Measurements from ENCODE around the gene ALMS1. TPM values are rescaled to one million over a fixed set of nuclear protein-coding genes. Genes with fewer than 3 reads are reported as not detected.

Gene ALMS1
- polyA plus RNA-seq, 3 donors, result 0.55 to 5.2 (median 0.64) TPM

DNA sequence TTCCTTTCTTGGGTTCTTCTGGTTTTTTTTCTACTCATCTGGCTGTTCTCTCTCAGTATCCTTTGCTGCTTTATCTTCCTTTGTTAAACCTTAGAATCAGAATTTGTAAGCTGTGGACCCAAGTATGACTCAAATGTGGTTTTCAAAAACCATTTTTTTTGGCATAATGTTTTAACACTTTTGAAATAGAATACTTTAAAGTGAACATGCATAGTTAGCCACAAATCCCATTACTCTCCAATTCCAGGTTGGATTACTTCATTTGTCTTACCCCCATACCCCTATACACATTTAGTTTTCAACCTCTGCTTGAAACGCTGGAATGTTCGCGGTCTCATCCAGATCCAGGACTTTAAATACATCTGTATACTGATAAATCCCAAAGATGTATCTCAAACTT, 29.1 kb downstream of the ALMS1 start:
- Histone ChIP-seq H3K4me2 (replicated peaks; ENCODE audit: extremely low read depth, low read length, poor library complexity, severe bottlenecking) (no peak overlapping the region), H2AFZ (ENCODE audit: insufficient read depth, low read depth, low read length, poor library complexity, severe bottlenecking) (no peak overlapping the region), H3K36me3 (replicated peaks in 1 of 2; ENCODE audit: control insufficient read depth in 1 of 2, insufficient read depth in 2 of 2, low read length in 2 of 2) (peaks cover 0 to 14% of the 10 kb centered on the region in 2 donors), H3K27me3 (ENCODE audit: control insufficient read depth in 2 of 2, insufficient read depth in 2 of 2, low read length in 2 of 2) (no peaks in the 10 kb centered on the region), H3K9ac (ENCODE audit: insufficient read depth, low read length, poor library complexity, severe bottlenecking) (no peak overlapping the region), H3K79me2 (ENCODE audit: insufficient read depth, low read length) (no peaks in the 10 kb centered on the region), H3K4me3 (replicated peaks in 1 of 3; ENCODE audit: low read depth in 2 of 3, low read length in 3 of 3) (no peak overlapping the region), H3K4me1 (ENCODE audit: control insufficient read depth in 1 of 2, insufficient read depth in 2 of 2, low read length in 2 of 2) (no peaks in the 10 kb centered on the region), H4K20me1 (ENCODE audit: insufficient read depth, low read length) (no peaks in the 10 kb centered on the region), H3K9me3 (replicated peaks in 1 of 2; ENCODE audit: control insufficient read depth in 1 of 2, insufficient read depth in 1 of 2, low read length in 2 of 2) (no peaks in the 10 kb centered on the region), H3K27ac (ENCODE audit: low read depth in 1 of 2, low read length in 2 of 2) (no peak overlapping the region)
- H3K27ac Mint-ChIP-seq, result no peak overlapping the region
- intact Hi-C loops (cut with micrococcal nuclease), result no loop called here
- no peaks in the 10 kb centered on the region for H3K27me3 Mint-ChIP-seq (ENCODE audit: low read depth in 3 of 3)
- peaks cover 0 to 5% (median 2%) of the 10 kb centered on the region in 7 donors for H3K9me3 Mint-ChIP-seq
- H3K4me1 Mint-ChIP-seq, result peaks cover 1% of the 10 kb centered on the region
- no peak for DNase-seq
- no CpG with 5 or more reads among the region's 3 CpGs for WGBS (ENCODE audit: insufficient coverage)
- peaks cover 4 to 7% of the 10 kb centered on the region in 2 donors for H3K36me3 Mint-ChIP-seq
- TF ChIP-seq, protein P1, sequence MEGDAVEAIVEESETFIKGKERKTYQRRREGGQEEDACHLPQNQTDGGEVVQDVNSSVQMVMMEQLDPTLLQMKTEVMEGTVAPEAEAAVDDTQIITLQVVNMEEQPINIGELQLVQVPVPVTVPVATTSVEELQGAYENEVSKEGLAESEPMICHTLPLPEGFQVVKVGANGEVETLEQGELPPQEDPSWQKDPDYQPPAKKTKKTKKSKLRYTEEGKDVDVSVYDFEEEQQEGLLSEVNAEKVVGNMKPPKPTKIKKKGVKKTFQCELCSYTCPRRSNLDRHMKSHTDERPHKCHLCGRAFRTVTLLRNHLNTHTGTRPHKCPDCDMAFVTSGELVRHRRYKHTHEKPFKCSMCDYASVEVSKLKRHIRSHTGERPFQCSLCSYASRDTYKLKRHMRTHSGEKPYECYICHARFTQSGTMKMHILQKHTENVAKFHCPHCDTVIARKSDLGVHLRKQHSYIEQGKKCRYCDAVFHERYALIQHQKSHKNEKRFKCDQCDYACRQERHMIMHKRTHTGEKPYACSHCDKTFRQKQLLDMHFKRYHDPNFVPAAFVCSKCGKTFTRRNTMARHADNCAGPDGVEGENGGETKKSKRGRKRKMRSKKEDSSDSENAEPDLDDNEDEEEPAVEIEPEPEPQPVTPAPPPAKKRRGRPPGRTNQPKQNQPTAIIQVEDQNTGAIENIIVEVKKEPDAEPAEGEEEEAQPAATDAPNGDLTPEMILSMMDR (IDR thresholded peaks at IDR 0.05), result no peak
- H3K4me3 Mint-ChIP-seq, result no peak overlapping the region

DNA sequence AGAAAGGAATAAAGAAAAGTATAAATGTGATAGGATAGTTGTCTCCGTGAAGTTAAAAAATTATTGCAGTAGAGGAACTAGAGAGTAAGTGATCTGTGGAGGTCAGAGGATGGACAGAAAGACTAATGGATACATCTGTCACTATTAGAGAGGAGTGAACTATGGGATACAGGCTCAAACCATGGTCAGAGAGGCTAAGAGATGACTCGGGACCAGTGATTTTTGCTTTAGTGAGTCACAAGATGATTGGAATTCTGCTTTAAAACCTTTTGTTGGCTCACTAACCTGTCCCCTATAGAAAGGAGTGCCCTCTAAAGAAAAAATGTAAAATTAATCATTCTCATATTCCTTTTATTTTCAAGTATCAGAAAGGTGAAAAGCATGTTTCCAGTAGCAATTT, 30.3 kb downstream of the ALMS1 start:
- H2AFZ ChIP-seq (ENCODE audit: insufficient read depth, low read depth, low read length, poor library complexity, severe bottlenecking), result no peak overlapping the region
- H3K4me3 Mint-ChIP-seq, result no peak overlapping the region
- no peaks in the 10 kb centered on the region for H3K27me3 ChIP-seq (ENCODE audit: control insufficient read depth in 2 of 2, insufficient read depth in 2 of 2, low read length in 2 of 2)
- TF ChIP-seq, protein P1 (IDR thresholded peaks at IDR 0.05), result no peak
- H3K36me3 Mint-ChIP-seq, result peaks cover 0 to 6% of the 10 kb centered on the region in 2 donors
- H3K36me3 ChIP-seq (replicated peaks in 1 of 2; ENCODE audit: control insufficient read depth in 1 of 2, insufficient read depth in 2 of 2, low read length in 2 of 2), result peaks cover 0 to 10% of the 10 kb centered on the region in 2 donors
- no peaks in the 10 kb centered on the region for H4K20me1 ChIP-seq (ENCODE audit: insufficient read depth, low read length)
- H3K9me3 Mint-ChIP-seq, result peaks cover 0 to 2% (median 0%) of the 10 kb centered on the region in 7 donors
- H3K4me1 Mint-ChIP-seq, result peaks cover 1% of the 10 kb centered on the region
- H3K9ac ChIP-seq (ENCODE audit: insufficient read depth, low read length, poor library complexity, severe bottlenecking), result no peak overlapping the region
- H3K27ac Mint-ChIP-seq, result no peak overlapping the region
- H3K79me2 ChIP-seq (ENCODE audit: insufficient read depth, low read length), result no peaks in the 10 kb centered on the region
- intact Hi-C loops (cut with micrococcal nuclease), result no loop called here
- H3K27me3 Mint-ChIP-seq (ENCODE audit: low read depth in 3 of 3), result no peaks in the 10 kb centered on the region
- no peaks in the 10 kb centered on the region for H3K9me3 ChIP-seq (replicated peaks in 1 of 2; ENCODE audit: control insufficient read depth in 1 of 2, insufficient read depth in 1 of 2, low read length in 2 of 2)
- no peak for DNase-seq
- WGBS (ENCODE audit: insufficient coverage), result no CpG with 5 or more reads among the region's 2 CpGs
- no peak overlapping the region for H3K4me3 ChIP-seq (replicated peaks in 1 of 3; ENCODE audit: low read depth in 2 of 3, low read length in 3 of 3)
- no peak overlapping the region for H3K27ac ChIP-seq (ENCODE audit: low read depth in 1 of 2, low read length in 2 of 2)
- H3K4me1 ChIP-seq (ENCODE audit: control insufficient read depth in 1 of 2, insufficient read depth in 2 of 2, low read length in 2 of 2), result no peaks in the 10 kb centered on the region
- no peak overlapping the region for H3K4me2 ChIP-seq (replicated peaks; ENCODE audit: extremely low read depth, low read length, poor library complexity, severe bottlenecking)
